ENCODE measurements around the gene CXorf58. TPM values are rescaled to one million over a fixed set of nuclear protein-coding genes. Genes with fewer than 3 reads are reported as not detected.

Gene CXorf58
- total and polyA plus RNA-seq, 2 of the 13 experiments (the other 11 are each of a cell fraction or from before 2014, with no cell fraction given), result not detected

GRCh38 chrX:23935106-23935505, 27.3 kb downstream of the CXorf58 start:
- H3K27ac ChIP-seq (ENCODE audit: extremely low read length, insufficient read depth, low read length), result no peak overlapping the region
- no TSS peak for BruUV-seq (replicated peaks)
- DNase-seq (ENCODE audit: low spot score), result no peak
- ChIA-PET POLR2A (no interaction called here), CTCF (ENCODE audit: low intra/inter-chr PET ratio, low total read pairs) (no interaction called here)
- H3K79me2 ChIP-seq (ENCODE audit: insufficient read depth, low read length), result no peaks in the 10 kb centered on the region
- H2AFZ ChIP-seq (ENCODE audit: low read length), result no peak overlapping the region
- no peak for FAIRE-seq
- H3K4me1 ChIP-seq (ENCODE audit: insufficient read depth, low read length), result 0 out of 2 replicates have a peak, but pooled peaks cover 7% of the 10 kb centered on the region
- in situ Hi-C loops (cut with HindIII; ENCODE audit: extremely low pct_ligation_motif_present, low pct_unique_long_range_greater_than_20kb) (no loop called here), intact Hi-C loops (cut with micrococcal nuclease; ENCODE audit: unreplicated experiment) (no loop called here)
- H3K27me3 ChIP-seq (ENCODE audit: control insufficient read depth in 1 of 2, insufficient read depth in 2 of 2, low read length in 2 of 2), result no peaks in the 10 kb centered on the region
- 90% methylated on average over 11 of the region's 11 CpGs for WGBS (ENCODE audit: low lambda C conversion rate)
- H3K4me2 ChIP-seq (ENCODE audit: low read depth, low read length), result no peak overlapping the region
- H3K9ac ChIP-seq (ENCODE audit: insufficient read depth, low read depth, low read length), result no peak overlapping the region
- H3K9me3 ChIP-seq (ENCODE audit: low read length), result no peaks in the 10 kb centered on the region
- H3K36me3 ChIP-seq (replicated peaks in 1 of 2; ENCODE audit: control insufficient read depth in 1 of 2, insufficient read depth in 2 of 2, low read length in 2 of 2), result no peaks in the 10 kb centered on the region
- H4K20me1 ChIP-seq (ENCODE audit: insufficient read depth, low read length), result no peaks in the 10 kb centered on the region
- no peak for ATAC-seq
- TF ChIP-seq ZFAT (CRISPR knock-in tag; conservative IDR thresholded peaks at IDR 0.05) (no peak), AHDC1 (CRISPR knock-in tag; IDR thresholded peaks at IDR 0.05; ENCODE audit: borderline replicate concordance) (no peak), ZNF563 (CRISPR knock-in tag; IDR thresholded peaks at IDR 0.05) (no peak), RNF219 (CRISPR knock-in tag; IDR thresholded peaks at IDR 0.05) (no peak), BRF2 (CRISPR knock-in tag; IDR thresholded peaks at IDR 0.05) (no peak)
- no peak overlapping the region for H3K4me3 ChIP-seq (replicated peaks in 1 of 3; ENCODE audit: insufficient read depth in 1 of 3, low read depth in 2 of 3, low read length in 3 of 3)
